Stimulated activated CD4-positive, alpha-beta T cell treated with anti-CD3 and anti-CD28 coated beads, Interleukin-2, amount 100 ng/mL, for 24 hours (primary cell): ENCODE data around the gene EVX2.

Experiments
- DNase-seq, 2 donors: peaks; one replicate each; pipeline ENCODE4 v3.0.0-alpha.2; 2020

EVX2 gene

DNA sequence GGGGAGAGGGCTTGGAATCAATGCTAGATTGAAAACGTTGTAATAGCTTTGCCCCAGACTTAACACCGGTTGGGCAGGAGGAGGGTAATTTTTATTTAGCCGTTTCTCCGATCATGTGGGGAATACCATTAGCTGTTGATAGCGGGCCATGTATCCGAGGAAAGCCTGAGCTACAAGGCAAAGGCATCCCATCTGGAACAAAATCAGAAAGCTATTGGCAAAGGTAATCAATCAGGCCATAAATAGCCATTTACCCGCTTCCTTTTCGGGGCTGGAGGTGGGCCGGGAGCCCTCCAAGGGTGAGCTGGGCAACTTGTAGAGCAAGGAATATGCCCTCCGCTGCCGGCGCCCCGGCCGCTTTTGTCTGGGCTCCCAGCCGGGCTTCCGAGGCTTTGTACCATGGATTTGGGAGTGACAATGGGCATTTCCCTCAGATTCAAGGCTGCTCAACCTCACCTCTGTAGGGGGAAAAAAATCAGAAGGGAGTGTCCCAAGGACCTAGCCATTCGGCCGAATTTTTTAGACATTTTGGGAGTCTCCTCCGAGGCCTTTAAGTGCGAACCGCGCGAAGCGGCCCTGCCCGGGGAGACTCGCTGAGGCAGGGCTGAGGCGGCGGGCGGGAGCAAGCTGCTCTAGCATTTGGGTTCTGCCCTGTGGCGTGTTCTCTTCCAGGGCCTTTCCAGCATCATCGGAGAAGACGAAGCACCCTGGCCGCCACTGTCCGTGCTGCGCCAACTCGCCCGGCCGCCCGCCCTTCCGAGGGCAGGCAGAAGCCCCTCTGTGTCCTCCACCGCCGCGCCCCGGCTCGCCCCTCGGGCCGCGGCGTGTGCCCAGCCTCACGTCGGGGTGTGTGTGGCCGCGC lies 37.7 kb upstream of the EVX2 start:
- no peak for DNase-seq

DNA sequence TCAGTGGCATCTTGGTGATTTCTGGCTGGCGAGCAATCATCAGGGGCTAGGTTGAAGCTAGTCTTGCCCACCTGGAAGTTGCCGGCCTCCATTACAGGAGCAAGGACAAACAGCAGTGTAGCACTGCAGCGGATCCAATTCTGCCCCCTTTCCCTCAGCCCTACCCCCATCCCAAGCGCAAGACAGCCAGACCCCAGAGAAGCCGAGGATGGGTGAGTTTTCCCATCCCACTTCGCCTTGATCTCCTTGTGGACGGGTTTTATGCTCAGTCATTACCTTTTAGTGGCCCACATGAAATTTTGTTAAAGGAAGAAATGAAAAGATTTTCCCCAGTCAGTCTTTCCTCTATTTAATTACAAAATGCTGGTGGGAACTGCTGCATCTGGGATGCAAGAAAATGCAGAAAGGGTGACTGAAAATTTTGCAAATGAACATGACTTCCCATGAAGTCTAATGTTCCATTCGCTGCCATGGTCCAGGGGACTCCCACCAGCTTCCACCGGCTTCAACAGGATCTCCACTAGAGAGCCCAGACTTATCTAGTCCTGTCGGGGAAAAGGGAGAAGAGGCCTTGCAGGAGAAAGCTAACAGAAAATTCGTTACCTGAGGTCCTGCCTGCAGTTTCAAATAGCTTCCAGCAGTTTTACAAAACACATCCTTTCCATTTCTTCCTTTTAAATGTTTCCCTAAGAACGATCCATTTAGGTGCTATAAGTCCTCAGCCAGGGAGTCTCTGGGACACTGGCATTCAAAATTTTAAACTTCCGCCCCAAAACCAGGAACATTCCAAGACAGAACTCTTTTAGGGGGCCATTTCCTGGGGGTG lies 36.8 kb upstream of the EVX2 start:
- DNase-seq, result no peak

DNA sequence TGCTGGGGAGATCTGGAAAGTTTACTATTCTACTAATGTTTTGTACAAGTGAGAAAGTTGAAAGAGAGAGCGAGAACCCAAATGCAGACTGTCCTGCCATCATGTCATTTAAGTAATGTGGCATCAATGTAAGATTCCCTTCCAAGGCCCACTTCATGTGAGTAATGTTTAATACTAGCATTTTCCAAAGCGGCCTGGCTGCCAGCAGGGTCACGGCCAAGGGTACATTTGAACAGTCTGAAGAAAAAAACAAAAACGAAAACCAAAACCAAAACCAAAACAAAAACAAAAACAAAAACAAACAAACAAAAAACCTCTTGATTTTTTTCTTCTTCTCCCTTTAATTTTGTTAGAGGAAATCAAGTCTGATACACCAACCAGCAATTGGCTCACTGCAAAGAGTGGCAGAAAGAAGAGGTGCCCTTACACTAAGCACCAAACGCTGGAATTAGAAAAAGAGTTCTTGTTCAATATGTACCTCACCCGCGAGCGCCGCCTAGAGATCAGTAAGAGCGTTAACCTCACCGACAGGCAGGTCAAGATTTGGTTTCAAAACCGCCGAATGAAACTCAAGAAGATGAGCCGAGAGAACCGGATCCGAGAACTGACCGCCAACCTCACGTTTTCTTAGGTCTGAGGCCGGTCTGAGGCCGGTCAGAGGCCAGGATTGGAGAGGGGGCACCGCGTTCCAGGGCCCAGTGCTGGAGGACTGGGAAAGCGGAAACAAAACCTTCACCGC lies 35.0 kb upstream of the EVX2 start:
- no peak for DNase-seq

DNA sequence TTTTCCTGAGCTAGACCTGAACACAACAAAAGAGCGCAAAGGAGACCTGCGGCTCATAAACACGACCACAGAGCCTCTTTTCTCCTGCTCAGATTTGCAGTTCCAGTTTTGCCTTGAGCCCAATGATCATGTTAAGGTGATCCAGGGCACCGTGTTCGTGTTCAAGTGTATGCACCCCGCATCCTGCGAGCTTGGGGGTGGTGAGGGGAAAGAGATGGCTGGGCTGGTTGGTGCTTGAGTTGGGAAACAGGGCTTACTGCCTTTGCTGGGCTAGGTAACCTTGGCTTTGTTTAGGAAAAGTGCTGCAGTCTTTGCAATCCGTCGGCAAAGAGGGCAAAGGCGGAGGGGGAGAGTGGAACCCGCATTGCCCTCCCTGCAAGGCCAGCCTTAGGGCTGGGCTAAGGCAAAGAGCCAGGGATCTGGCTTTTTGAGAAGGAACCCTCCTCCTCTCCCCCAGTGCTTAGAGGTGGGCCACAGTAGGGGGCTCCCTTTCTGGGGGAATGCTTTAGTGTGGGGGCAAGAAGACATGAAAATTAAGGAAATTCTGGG lies 34.1 kb upstream of the EVX2 start:
- no peak for DNase-seq

DNA sequence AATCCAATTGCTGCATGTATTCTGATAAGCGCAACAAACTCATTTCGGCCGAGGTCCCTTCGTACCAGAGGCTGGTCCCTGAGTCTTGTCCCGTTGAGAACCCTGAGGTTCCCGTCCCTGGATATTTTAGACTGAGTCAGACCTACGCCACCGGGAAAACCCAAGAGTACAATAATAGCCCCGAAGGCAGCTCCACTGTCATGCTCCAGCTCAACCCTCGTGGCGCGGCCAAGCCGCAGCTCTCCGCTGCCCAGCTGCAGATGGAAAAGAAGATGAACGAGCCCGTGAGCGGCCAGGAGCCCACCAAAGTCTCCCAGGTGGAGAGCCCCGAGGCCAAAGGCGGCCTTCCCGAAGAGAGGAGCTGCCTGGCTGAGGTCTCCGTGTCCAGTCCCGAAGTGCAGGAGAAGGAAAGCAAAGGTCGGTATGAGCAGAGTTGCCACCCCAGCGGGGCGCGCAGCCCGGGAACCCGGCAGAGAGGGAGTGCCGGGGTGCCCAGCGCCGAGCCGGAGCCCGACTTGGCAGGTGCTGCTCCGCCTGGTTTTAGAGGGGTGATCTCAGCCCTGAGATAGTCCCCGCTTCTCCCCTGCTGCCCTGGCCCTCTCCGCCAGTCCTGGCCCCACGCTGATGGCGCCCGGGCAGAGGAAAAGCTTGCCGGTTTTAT lies 33.5 kb upstream of the EVX2 start:
- DNase-seq, result no peak

DNA sequence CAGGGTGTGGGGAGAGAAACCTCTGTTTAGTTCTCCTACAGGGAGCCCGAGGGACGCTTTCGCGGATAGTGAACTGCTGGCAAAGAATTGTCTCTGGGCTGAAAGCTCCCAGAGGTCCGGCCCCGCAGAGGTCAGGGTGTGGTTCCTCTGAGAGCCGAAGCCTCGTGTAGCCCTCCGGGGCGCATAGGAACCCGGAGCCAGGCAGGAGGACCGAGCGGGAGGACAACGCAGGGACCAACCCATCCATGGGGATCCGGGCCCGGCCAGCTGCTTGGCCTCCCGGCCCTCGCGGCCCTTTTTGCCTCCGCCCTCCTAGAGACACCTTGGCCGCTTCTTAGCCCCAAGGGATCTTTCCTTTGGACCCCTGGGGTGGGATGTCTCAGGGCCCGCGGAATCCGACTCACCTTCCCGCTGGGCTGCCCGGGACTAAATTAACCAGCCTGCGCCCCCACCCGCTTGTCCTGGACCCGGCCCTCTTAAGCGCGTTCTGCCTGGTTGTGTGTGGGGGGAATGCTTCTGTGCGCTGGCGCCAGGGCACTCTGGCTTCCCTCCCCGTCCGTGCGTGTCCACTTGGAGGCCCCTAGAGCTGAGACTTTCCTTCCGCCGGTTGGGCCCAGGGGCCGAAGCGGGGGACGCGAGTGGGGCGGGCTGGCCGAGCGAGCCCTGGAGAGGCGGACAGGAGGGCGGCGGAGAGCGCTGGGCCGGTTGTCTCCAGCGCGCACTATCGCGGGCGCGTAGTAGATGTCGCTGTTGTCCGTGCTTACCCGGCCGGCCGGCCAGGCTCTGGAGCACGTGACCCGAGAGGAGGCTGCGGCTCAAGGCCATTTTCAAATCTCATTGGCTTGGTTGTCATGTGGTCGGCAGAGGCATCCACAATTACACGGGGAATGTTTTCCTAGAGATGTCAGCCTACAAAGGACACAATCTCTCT lies 32.4 kb upstream of the EVX2 start, which contains the start of gene HOXD10:
Gene HOXD10 (plus strand): TSS at position 896 of the 931 bp plus-strand sequence. CDS start 56 bp downstream, outside the sequence.
- no peak for DNase-seq

DNA sequence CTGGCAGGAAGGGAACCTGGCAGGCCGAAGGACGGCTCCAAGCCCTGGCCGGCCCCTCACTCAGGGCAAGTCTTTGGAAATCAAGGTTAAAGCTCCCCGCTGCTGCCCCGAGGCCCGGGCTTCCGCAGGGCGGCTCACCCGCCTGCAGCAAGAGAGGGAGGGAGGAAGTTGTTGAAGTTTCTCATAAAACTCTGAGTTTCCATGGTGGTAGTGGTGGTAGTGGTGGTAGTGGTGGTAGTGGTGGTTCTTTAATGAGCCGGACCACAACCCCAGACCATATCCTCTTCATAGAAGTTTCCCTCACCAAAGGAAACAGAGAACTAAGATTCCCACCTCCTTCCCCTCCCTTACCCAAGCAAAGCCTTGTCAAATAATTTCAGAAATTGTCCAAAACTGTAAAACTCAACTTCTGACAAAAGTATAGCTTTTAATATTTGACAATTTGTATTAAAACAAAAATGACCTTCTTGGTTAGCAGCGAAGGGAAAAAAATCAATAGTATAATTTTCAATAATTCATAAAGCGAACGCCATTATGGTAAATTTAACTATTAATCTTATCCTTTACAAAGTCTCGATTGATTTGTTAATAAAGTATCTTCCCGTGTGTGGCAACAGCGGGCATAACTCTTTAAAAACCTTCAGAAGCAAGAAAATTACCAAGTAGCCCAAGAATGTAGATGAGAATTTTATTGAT lies 31.3 kb upstream of the EVX2 start:
- DNase-seq, result no peak

DNA sequence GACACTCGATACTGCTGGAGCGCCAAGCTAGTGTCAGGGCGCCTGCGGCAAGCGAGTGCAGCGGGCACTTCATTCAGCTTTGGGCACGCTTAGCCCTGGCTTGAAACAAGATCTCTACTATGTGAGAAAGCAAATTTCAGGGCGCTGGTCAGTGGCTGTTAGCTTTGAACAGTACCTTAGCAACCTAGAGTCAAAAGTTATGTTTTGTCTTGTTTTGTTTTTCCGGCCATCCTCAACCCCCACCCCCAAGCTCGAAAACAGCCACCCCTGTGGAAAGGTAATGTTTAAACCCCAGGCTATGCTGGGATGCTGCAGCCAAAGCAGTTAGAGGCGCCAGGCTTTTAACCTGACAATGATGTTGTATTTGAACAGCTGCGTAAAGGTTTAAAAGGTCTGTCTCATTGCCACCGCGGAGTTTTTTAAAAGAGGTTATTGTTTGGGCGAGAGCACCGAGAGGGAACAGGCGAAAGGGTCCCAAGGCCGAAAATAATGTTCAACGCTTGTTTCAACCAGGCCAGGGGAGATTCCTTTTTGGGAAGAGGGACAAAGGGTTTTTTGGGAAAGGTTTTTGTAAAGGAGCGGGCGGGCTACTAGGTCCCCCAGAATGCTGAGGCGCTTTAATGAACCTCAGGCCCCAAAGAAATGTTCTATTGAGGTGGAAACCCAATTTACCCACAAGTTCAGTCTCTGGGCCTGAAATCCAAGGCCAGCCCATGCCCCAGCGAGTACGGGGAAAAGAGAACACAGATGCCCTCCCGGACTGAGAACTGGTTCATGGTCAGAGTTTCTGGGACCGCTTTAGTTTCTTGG lies 30.6 kb upstream of the EVX2 start:
- no peak for DNase-seq

DNA sequence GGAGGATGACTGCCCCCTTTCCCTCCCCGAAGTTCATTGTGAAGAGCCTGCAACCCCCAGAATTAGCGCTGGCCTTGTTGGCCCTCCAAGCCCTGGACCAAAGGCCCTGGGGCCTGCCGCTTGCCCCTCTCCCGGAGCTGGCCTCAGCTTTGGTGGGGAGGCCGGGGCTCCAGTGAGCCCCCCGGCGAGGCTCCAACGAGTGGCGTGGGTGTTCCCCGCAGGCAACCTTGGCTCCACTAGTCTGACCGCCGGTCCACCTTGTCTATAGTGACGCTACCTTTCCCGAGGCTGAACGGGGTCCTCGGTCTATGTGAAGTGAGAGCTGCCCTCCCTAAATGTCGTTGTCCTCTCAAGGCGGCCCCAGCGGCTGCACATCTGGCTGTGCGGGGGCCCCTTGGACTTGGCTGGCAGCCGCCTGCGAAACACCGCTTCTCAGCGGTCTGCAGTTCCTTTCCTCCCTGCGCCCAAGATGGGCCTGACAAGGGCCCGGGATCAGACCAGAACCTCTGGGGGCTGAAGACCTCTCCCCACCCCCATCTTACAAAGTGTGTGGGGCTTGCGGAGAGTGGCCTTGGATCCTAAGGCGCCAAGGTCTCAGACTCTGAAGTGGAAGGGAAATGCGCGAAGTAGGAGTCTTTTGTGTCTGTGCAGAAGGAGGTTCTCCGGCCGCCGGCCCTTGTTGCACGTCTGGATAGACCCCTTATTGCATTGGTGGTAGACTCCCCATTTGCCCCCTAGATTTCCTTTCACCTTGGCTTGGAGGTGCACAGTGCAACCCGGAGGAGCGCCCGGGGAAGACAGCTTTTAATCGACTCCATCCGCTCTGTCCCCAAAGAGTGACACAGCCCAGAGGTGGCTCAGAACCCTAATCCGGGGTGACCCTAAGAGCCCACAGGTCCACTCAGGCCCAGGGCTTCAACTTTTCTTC lies 28.9 kb upstream of the EVX2 start:
- DNase-seq, result no peak

DNA sequence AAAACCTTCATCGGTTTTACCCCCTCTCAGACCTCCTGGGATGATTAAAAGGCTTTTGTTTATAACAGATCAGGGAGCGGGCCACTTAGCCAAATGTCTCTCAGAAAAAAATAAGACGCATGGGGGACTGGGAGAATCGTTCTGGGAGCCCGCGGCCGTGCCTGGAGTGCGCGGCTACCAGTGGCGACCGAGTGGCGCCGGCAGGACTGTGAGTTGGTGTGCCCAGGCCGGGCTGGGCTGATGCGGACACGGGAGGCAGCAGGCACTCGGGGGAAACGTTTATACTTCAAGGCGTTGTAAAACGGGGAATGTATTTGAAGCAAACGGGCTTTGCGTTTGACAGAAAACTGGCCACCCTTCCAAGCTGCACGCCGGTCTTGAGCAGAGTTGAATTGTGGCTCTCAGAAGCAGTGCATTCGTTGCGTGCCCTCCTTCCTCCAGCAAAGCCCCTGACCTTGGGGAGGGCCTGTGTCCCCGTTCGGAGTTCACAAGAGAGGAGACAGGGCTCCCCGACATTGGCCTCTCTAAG lies 28.1 kb upstream of the EVX2 start:
- no peak for DNase-seq

DNA sequence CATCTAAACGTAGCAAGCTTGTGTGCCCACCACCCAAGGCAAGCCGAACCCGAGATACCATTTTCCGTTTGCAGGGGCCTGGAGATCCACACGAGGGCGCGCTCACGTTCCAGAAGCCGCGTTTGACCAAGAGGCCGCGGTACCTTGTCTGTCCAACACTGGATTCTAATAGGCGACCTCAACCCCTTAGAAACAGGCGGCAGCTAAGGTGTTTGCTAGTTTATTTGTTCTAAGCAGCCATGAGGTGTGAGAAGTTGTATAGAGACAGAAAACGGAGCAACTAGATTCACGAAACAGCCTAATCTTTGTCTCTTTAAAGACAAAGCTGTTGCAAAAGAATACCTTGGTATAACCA lies 27.5 kb upstream of the EVX2 start:
- no peak for DNase-seq

DNA sequence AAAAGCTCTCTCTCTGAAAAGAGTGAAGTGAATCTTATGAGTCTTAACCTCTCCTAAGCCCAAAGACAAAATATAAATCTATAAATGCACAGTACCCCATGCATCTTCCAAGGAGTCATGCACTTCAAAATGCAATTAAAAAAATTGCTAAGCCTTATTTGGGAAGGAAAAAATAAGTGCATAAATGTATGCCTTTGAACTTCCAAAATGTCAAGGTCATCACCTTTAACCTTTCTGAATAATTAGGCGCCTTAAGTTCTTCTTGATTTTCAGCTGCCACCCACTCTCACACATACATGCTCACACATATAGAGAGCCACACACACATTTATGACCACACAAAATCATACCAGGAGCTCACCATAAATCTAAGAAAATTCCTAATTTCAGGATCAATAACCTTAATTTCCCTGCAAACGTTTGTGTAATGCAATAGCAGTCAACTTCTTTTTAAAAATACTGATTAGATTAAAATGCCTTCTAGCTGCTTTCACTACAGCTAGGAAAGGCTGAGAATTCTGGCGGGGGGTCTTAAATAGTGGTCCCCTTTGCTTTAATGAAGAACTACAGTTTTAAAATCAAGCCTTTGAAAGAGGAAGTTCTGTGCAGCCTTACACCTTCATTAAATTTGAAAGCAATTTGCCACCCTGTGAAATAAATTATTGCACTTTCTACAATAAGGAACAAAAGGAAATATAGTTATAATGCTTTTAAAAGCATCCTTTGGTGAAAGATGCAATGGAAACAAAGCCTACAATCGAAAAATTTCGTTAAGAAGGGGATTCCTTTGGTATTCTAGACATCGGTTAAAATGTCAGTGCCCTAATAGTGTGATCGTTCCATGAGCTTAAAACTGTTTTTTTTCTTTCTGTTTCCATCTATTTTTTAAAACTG lies 26.9 kb upstream of the EVX2 start:
- DNase-seq, result no peak

DNA sequence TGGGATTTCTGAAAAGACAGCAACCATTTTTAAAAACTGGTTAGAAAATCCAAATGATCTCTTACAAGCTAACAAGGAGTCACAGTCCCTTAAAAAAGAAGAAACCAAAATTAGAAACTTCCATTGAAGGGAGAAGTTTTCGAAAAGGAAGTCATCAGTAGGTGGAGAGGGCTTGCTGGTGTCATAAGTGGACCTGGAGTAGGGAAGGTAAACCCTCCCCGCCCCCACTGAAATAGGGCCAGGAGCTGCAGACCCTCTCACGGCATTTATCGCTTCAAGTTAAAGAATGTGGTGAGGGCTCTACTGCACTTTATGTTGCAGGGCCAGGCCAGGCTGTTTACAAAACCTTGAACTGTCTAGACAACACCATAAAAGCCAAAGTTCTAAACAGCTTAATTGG lies 26.2 kb upstream of the EVX2 start:
- no peak for DNase-seq

DNA sequence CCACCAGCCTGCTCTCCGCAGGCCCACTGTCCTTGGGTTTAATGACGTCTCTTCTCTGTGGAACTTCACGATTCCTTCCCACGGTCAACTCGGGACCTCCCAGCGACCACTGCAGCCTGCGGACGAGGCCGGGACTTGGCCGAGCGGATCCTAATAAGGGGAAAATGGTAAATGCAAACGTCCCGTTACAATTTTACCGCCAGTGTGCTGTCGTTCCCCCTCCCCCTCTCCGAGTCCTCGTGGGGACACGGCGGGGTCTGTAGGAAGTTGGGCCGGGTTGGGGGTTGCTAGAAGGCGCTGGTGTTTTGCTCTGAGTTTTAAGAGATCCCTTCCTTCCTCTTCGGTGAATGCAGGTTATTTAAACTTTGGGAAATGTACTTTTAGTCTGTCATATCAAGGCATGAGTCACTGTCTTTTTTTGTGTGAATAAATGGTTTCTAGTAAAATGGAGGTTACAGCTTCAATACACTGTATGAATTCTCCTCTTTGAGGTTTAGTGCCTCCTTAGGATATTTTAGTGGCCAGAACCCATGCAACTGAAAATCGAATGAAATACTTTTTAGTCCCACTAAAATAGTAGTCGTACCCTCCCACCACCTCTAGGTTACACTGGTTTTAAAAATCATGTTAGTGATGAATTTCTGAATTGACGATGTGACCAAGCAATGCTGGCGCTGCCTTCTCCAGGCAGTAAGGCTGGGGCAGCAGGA lies 25.6 kb upstream of the EVX2 start:
- DNase-seq, result no peak

DNA sequence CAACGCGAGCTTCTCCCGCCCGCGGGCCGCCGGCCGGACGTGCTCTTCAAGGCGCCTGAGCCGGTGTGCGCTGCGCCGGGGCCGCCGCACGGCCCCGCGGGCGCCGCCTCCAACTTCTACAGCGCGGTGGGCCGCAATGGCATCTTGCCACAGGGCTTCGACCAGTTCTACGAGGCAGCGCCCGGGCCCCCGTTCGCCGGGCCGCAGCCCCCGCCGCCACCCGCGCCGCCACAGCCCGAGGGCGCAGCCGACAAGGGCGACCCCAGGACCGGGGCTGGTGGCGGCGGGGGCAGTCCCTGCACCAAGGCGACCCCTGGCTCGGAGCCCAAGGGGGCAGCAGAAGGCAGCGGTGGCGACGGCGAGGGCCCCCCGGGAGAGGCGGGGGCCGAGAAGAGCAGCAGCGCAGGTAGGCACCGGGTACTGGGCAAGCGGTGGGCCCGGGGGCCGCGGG lies 24.0 kb upstream of the EVX2 start:
- DNase-seq, result no peak
